ENCODE data around the gene ABR. TPM values are rescaled to one million over a fixed set of nuclear protein-coding genes. Genes with fewer than 3 reads are reported as not detected.
A peak's percentile ranks its signal among the peaks of the same experiment; 100 is the strongest.

Gene ABR
- total and polyA plus RNA-seq, 2 of the 13 experiments (the other 11 are each of a cell fraction or from before 2014, with no cell fraction given), result 12.4 to 40.4 TPM

- no peaks in the 10 kb centered on the region for H4K20me1 ChIP-seq (ENCODE audit: insufficient read depth, low read length)
- no peak overlapping the region for H2AFZ ChIP-seq (ENCODE audit: low read length)
- H3K4me2 ChIP-seq (ENCODE audit: low read depth, low read length), result peak overlapping the region; percentile 100
- DNase-seq (ENCODE audit: low spot score), result no peak
- POLR2A ChIA-PET, result interaction anchor here (0.8 kb wide), 1 partner anchor 9 kb away, joined by 4 read pairs; no protein-coding TSS in a partner anchor
- peak; percentile 52 for ATAC-seq
- peak overlapping the region; percentile 81 to 89 (median 83) for H3K4me3 ChIP-seq (replicated peaks in 1 of 3; ENCODE audit: insufficient read depth in 1 of 3, low read depth in 2 of 3, low read length in 3 of 3)
- FAIRE-seq, result no peak
- H3K27me3 ChIP-seq (ENCODE audit: control insufficient read depth in 1 of 2, insufficient read depth in 2 of 2, low read length in 2 of 2), result no peaks in the 10 kb centered on the region
- H3K79me2 ChIP-seq (ENCODE audit: insufficient read depth, low read length), result no peaks in the 10 kb centered on the region
- no TSS peak for BruUV-seq (replicated peaks)
- H3K9me3 ChIP-seq (ENCODE audit: low read length), result no peaks in the 10 kb centered on the region
- 4% methylated on average over 4 of the region's 16 CpGs for WGBS (ENCODE audit: low lambda C conversion rate)
- H3K36me3 ChIP-seq (replicated peaks in 1 of 2; ENCODE audit: control insufficient read depth in 1 of 2, insufficient read depth in 2 of 2, low read length in 2 of 2), result no peaks in the 10 kb centered on the region
- H3K4me1 ChIP-seq (ENCODE audit: insufficient read depth, low read length), result peaks cover 45% of the 10 kb centered on the region
- CTCF ChIA-PET (ENCODE audit: low intra/inter-chr PET ratio, low total read pairs), result no interaction called here
- H3K27ac ChIP-seq (ENCODE audit: extremely low read length, insufficient read depth, low read length), result no peak overlapping the region
- intact Hi-C loops (cut with micrococcal nuclease; ENCODE audit: unreplicated experiment), result no loop called here
- in situ Hi-C loops (cut with HindIII; ENCODE audit: extremely low pct_ligation_motif_present, low pct_unique_long_range_greater_than_20kb), result no loop called here
- peak overlapping the region; percentile 76 for H3K9ac ChIP-seq (ENCODE audit: insufficient read depth, low read depth, low read length)
- TF ChIP-seq GABPB1 (CRISPR knock-in tag; IDR thresholded peaks at IDR 0.05) (peak; percentile 10; the same call in 1 of the 2 replicates), HIVEP1 (CRISPR knock-in tag; IDR thresholded peaks at IDR 0.05) (no peak), NRL (CRISPR knock-in tag; IDR thresholded peaks at IDR 0.05; ENCODE audit: borderline replicate concordance) (0 out of 2 replicates have a peak, but pooled peaks have one; percentile 24), NKX3-1 (CRISPR knock-in tag; IDR thresholded peaks at IDR 0.05) (no peak), HOXA3 (CRISPR knock-in tag; IDR thresholded peaks at IDR 0.05) (peak; percentile 10; the same call in 1 of the 2 replicates), MED1 (CRISPR knock-in tag; IDR thresholded peaks at IDR 0.05) (0 out of 2 replicates have a peak, but pooled peaks have one; percentile 34), IRF9 (CRISPR knock-in tag; IDR thresholded peaks at IDR 0.05; ENCODE audit: borderline replicate concordance) (no peak), KDM5A (IDR thresholded peaks at IDR 0.05; ENCODE audit: borderline replicate concordance, low read length) (no peak), ZNF17 (CRISPR knock-in tag; IDR thresholded peaks at IDR 0.05) (no peak), TFAP4 (IDR thresholded peaks at IDR 0.05; ENCODE audit: borderline replicate concordance, low read depth) (peak; percentile 48; the same call in 1 of the 2 replicates), RBM22 (optimal IDR thresholded peaks at IDR 0.05; ENCODE audit: low read length) (no peak), SALL1 (CRISPR knock-in tag; IDR thresholded peaks at IDR 0.05) (0 out of 2 replicates have a peak, but pooled peaks have one; percentile 22)
- TF ChIP-seq, protein P1, sequence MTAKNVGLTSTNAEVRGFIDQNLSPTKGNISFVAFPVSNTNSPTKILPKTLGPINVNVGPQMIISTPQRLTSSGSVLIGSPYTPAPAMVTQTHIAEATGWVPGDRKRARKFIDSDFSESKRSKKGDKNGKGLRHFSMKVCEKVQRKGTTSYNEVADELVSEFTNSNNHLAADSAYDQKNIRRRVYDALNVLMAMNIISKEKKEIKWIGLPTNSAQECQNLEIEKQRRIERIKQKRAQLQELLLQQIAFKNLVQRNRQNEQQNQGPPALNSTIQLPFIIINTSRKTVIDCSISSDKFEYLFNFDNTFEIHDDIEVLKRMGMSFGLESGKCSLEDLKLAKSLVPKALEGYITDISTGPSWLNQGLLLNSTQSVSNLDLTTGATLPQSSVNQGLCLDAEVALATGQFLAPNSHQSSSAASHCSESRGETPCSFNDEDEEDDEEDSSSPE (CRISPR knock-in tag; IDR thresholded peaks at IDR 0.05), result 0 out of 2 replicates have a peak, but pooled peaks have one; percentile 3
- TF ChIP-seq, protein P2, sequence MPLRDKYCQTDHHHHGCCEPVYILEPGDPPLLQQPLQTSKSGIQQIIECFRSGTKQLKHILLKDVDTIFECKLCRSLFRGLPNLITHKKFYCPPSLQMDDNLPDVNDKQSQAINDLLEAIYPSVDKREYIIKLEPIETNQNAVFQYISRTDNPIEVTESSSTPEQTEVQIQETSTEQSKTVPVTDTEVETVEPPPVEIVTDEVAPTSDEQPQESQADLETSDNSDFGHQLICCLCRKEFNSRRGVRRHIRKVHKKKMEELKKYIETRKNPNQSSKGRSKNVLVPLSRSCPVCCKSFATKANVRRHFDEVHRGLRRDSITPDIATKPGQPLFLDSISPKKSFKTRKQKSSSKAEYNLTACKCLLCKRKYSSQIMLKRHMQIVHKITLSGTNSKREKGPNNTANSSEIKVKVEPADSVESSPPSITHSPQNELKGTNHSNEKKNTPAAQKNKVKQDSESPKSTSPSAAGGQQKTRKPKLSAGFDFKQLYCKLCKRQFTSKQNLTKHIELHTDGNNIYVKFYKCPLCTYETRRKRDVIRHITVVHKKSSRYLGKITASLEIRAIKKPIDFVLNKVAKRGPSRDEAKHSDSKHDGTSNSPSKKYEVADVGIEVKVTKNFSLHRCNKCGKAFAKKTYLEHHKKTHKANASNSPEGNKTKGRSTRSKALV (CRISPR knock-in tag; IDR thresholded peaks at IDR 0.05), result peak; percentile 77; the same call in 1 of the 2 replicates
- TF ChIP-seq, protein P3, sequence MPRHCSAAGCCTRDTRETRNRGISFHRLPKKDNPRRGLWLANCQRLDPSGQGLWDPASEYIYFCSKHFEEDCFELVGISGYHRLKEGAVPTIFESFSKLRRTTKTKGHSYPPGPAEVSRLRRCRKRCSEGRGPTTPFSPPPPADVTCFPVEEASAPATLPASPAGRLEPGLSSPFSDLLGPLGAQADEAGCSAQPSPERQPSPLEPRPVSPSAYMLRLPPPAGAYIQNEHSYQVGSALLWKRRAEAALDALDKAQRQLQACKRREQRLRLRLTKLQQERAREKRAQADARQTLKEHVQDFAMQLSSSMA (CRISPR knock-in tag; IDR thresholded peaks at IDR 0.05), result no peak
- TF ChIP-seq, protein P4, sequence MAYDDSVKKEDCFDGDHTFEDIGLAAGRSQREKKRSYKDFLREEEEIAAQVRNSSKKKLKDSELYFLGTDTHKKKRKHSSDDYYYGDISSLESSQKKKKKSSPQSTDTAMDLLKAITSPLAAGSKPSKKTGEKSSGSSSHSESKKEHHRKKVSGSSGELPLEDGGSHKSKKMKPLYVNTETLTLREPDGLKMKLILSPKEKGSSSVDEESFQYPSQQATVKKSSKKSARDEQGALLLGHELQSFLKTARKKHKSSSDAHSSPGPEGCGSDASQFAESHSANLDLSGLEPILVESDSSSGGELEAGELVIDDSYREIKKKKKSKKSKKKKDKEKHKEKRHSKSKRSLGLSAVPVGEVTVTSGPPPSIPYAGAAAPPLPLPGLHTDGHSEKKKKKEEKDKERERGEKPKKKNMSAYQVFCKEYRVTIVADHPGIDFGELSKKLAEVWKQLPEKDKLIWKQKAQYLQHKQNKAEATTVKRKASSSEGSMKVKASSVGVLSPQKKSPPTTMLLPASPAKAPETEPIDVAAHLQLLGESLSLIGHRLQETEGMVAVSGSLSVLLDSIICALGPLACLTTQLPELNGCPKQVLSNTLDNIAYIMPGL (CRISPR knock-in tag; IDR thresholded peaks at IDR 0.05; ENCODE audit: borderline replicate concordance in 1 of 2, low read depth in 1 of 2), result peak in 1 of 2 experiments; percentile 50; a peak in 2 of 4 replicates
These were observed 71.4 kb downstream of the ABR start for GRCh38 chr17:1108478-1108764.
